ENCODE results near the gene TSPAN18.

DNA sequence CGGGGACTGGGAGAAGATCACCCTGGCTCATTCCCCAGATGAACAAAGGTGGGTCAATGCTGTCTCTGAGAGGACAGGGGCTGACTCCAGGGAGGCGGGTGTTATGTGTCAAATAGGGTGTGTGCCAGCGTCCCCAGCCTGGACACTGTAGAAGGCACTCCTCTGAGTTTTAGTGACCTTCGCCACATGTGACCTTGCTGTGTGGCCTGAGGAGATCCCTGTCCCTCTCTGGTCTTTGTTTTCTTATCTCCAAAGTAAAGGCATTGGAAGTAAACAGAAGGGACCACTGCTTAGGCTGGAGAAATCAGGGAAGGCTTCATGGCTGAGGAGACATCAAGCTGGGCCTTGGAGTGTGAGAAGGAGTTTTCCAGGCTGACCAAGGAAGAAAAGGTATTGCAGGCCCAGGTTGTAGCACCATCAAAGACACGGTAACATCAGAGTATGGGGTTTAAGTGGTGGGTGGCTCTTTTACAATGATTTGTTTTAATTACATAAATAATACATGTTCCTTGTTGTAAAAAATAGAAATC, 149.5 kb downstream of the TSPAN18 start:
- TF ChIP-seq EZH2 (IDR thresholded peaks at IDR 0.05; ENCODE audit: borderline replicate concordance) (no peak), EZH2phosphoT487 (IDR thresholded peaks at IDR 0.05; ENCODE audit: low read depth, severe bottlenecking, unreplicated experiment) (no peak)
- TF ChIP-seq, protein P1, sequence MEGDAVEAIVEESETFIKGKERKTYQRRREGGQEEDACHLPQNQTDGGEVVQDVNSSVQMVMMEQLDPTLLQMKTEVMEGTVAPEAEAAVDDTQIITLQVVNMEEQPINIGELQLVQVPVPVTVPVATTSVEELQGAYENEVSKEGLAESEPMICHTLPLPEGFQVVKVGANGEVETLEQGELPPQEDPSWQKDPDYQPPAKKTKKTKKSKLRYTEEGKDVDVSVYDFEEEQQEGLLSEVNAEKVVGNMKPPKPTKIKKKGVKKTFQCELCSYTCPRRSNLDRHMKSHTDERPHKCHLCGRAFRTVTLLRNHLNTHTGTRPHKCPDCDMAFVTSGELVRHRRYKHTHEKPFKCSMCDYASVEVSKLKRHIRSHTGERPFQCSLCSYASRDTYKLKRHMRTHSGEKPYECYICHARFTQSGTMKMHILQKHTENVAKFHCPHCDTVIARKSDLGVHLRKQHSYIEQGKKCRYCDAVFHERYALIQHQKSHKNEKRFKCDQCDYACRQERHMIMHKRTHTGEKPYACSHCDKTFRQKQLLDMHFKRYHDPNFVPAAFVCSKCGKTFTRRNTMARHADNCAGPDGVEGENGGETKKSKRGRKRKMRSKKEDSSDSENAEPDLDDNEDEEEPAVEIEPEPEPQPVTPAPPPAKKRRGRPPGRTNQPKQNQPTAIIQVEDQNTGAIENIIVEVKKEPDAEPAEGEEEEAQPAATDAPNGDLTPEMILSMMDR (IDR thresholded peaks at IDR 0.05; ENCODE audit: poor library complexity) = no peak
